Measurements from ENCODE around the gene SYT13.

Gene SYT13

GRCh38 chr11:45260071-45260470 lies 26.1 kb downstream of the SYT13 start:
- H3K9ac ChIP-seq (ENCODE audit: low read length), result no peak overlapping the region
- no peaks in the 10 kb centered on the region for H3K9me3 ChIP-seq (ENCODE audit: low read length)
- no peaks in the 10 kb centered on the region for H3K36me3 ChIP-seq (ENCODE audit: insufficient read depth, low read length)
- peaks cover 4% of the 10 kb centered on the region; the same call in 1 of the 2 replicates for H3K27me3 ChIP-seq (ENCODE audit: insufficient read depth, low read length)
- no peaks in the 10 kb centered on the region for H3K79me2 ChIP-seq (ENCODE audit: insufficient read depth, low read length)
- H2AFZ ChIP-seq (ENCODE audit: low read length), result no peak overlapping the region
- H3K4me3 ChIP-seq (ENCODE audit: low read depth, low read length, poor library complexity, severe bottlenecking), result no peak overlapping the region
- TF ChIP-seq EZH2 (IDR thresholded peaks at IDR 0.05; ENCODE audit: borderline replicate concordance, low read length), result no peak
- no peaks in the 10 kb centered on the region for H3K9me2 ChIP-seq (ENCODE audit: low read depth, low read length)
- no peak overlapping the region for H3K27ac ChIP-seq (ENCODE audit: low read depth, low read length, poor library complexity, severe bottlenecking)
- no peaks in the 10 kb centered on the region for H3K4me1 ChIP-seq (ENCODE audit: insufficient read depth, low read length, severe bottlenecking)
- H3K4me2 ChIP-seq (ENCODE audit: low read length), result no peak overlapping the region
- no peaks in the 10 kb centered on the region for H3F3A ChIP-seq (ENCODE audit: insufficient read depth, low read length)
- no peaks in the 10 kb centered on the region for H4K20me1 ChIP-seq (ENCODE audit: insufficient read depth, low read length)

GRCh38 chr11:45259592-45259991 lies 26.5 kb downstream of the SYT13 start:
- no peaks in the 10 kb centered on the region for H3K36me3 ChIP-seq (ENCODE audit: insufficient read depth, low read length)
- TF ChIP-seq EZH2 (IDR thresholded peaks at IDR 0.05; ENCODE audit: borderline replicate concordance, low read length) (no peak), CTCF (IDR thresholded peaks at IDR 0.05; ENCODE audit: low read length) (no peak)
- H3K9me3 ChIP-seq (ENCODE audit: low read length), result no peaks in the 10 kb centered on the region
- H3K9ac ChIP-seq (ENCODE audit: low read length), result no peak overlapping the region
- H3K4me1 ChIP-seq (ENCODE audit: insufficient read depth, low read length, severe bottlenecking), result no peaks in the 10 kb centered on the region
- H3K9me2 ChIP-seq (ENCODE audit: low read depth, low read length), result no peaks in the 10 kb centered on the region
- no peaks in the 10 kb centered on the region for H3K79me2 ChIP-seq (ENCODE audit: insufficient read depth, low read length)
- H3K27me3 ChIP-seq (ENCODE audit: insufficient read depth, low read length), result peaks cover 2% of the 10 kb centered on the region; the same call in 1 of the 2 replicates
- H3K4me2 ChIP-seq (ENCODE audit: low read length), result no peak overlapping the region
- H3F3A ChIP-seq (ENCODE audit: insufficient read depth, low read length), result no peaks in the 10 kb centered on the region
- H4K20me1 ChIP-seq (ENCODE audit: insufficient read depth, low read length), result no peaks in the 10 kb centered on the region
- no peak overlapping the region for H3K4me3 ChIP-seq (ENCODE audit: low read depth, low read length, poor library complexity, severe bottlenecking)
- no peak overlapping the region for H2AFZ ChIP-seq (ENCODE audit: low read length)
- H3K27ac ChIP-seq (ENCODE audit: low read depth, low read length, poor library complexity, severe bottlenecking), result no peak overlapping the region

DNA sequence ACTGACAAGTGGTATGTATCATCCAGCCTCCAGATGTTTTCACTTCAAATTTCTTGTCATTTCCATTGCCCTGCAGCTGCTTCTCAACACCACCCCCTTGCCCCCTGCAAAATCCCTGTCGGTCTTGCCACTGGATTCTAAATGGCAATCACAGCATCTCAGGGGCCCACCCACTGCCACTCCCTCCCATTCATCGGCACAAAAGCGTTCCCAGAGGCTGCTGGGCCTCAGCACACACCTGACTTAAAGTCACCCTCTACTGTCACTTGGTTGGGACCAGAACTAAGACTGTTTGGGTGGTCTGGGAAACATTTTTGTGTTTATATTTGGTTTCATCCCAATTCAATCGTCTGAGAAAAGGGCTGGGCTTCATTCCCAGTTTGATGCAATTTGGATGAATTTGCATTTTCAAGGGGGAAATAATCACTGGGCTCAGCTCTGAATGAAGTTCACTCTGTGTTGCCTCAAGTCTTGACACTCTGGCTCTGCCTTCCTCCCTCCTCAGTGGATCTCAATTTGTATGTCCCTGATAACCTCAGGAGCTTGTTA lies 27.1 kb downstream of the SYT13 start:
- Histone ChIP-seq H3K4me1 (ENCODE audit: insufficient read depth, low read length, severe bottlenecking) (no peaks in the 10 kb centered on the region), H3K9ac (ENCODE audit: low read length) (no peak overlapping the region), H3K79me2 (ENCODE audit: insufficient read depth, low read length) (no peaks in the 10 kb centered on the region), H3K36me3 (ENCODE audit: insufficient read depth, low read length) (no peaks in the 10 kb centered on the region), H3K27ac (ENCODE audit: low read depth, low read length, poor library complexity, severe bottlenecking) (no peak overlapping the region), H4K20me1 (ENCODE audit: insufficient read depth, low read length) (no peaks in the 10 kb centered on the region), H3K9me2 (ENCODE audit: low read depth, low read length) (no peaks in the 10 kb centered on the region), H2AFZ (ENCODE audit: low read length) (no peak overlapping the region), H3K4me3 (ENCODE audit: low read depth, low read length, poor library complexity, severe bottlenecking) (no peak overlapping the region), H3K9me3 (ENCODE audit: low read length) (no peaks in the 10 kb centered on the region), H3K27me3 (ENCODE audit: insufficient read depth, low read length) (no peaks in the 10 kb centered on the region; the same call in 1 of the 2 replicates), H3K4me2 (ENCODE audit: low read length) (no peak overlapping the region), H3F3A (ENCODE audit: insufficient read depth, low read length) (no peaks in the 10 kb centered on the region)
- no peak for TF ChIP-seq EZH2 (IDR thresholded peaks at IDR 0.05; ENCODE audit: borderline replicate concordance, low read length)
- no peak for TF ChIP-seq CTCF (IDR thresholded peaks at IDR 0.05; ENCODE audit: low read length)

DNA sequence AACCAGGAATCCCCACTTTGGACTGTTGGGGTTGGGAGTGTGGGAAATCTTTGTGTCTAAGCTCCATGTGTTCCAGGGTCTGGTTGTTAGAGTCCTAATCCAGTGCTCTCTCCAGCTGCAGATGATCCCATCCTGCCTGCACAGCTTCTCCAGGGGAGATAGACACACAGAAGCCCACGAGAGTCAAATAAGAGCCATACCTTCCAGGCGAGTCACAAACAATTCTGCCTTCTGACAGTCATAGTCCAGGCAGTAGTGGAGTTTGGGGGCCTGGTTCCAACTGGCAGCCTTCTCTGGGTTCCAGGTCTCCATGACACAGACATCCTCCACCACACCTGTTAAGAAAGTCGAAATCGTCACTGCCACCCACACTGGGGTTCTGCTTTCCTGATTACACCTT lies 32.1 kb downstream of the SYT13 start:
- Histone ChIP-seq H3K9me3 (ENCODE audit: low read length) (no peaks in the 10 kb centered on the region), H3K27me3 (ENCODE audit: insufficient read depth, low read length) (0 out of 2 replicates have a peak, but pooled peaks cover 3% of the 10 kb centered on the region), H3F3A (ENCODE audit: insufficient read depth, low read length) (no peaks in the 10 kb centered on the region), H4K20me1 (ENCODE audit: insufficient read depth, low read length) (no peaks in the 10 kb centered on the region), H3K36me3 (ENCODE audit: insufficient read depth, low read length) (no peaks in the 10 kb centered on the region), H2AFZ (ENCODE audit: low read length) (no peak overlapping the region), H3K9ac (ENCODE audit: low read length) (no peak overlapping the region), H3K9me2 (ENCODE audit: low read depth, low read length) (no peaks in the 10 kb centered on the region), H3K79me2 (ENCODE audit: insufficient read depth, low read length) (no peaks in the 10 kb centered on the region), H3K4me1 (ENCODE audit: insufficient read depth, low read length, severe bottlenecking) (no peaks in the 10 kb centered on the region), H3K27ac (ENCODE audit: low read depth, low read length, poor library complexity, severe bottlenecking) (no peak overlapping the region), H3K4me2 (ENCODE audit: low read length) (no peak overlapping the region), H3K4me3 (ENCODE audit: low read depth, low read length, poor library complexity, severe bottlenecking) (no peak overlapping the region)
- TF ChIP-seq CTCF (IDR thresholded peaks at IDR 0.05; ENCODE audit: low read length) (no peak), EZH2 (IDR thresholded peaks at IDR 0.05; ENCODE audit: borderline replicate concordance, low read length) (no peak)

Data from OCI-LY1 (cell line).